ENCODE measurements around the gene TSSK3. TPM values are rescaled to one million over a fixed set of nuclear protein-coding genes. Genes with fewer than 3 reads are reported as not detected.

Gene TSSK3
- total and polyA plus RNA-seq, 2 of the 8 experiments (the other 6 are each of a cell fraction or from before 2014, with no cell fraction given) = 1.2 TPM

DNA sequence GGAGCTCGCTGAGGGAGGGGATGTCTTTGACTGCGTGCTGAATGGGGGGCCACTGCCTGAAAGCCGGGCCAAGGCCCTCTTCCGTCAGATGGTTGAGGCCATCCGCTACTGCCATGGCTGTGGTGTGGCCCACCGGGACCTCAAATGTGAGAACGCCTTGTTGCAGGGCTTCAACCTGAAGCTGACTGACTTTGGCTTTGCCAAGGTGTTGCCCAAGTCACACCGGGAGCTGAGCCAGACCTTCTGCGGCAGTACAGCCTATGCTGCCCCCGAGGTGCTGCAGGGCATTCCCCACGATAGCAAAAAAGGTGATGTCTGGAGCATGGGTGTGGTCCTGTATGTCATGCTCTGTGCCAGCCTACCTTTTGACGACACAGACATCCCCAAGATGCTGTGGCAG, 1.4 kb downstream of the TSSK3 start:
- Histone ChIP-seq H3K23me2 (ENCODE audit: low read depth, low read length) (peaks cover 9% of the 10 kb centered on the region; the same call in 1 of the 2 replicates), H3K36me3 (ENCODE audit: control insufficient read depth in 2 of 4, insufficient read depth in 4 of 4, low read length in 3 of 4) (peaks cover 5 to 40% (median 23%) of the 10 kb centered on the region in 4 experiments; a peak in 7 of 8 replicates), H2BK12ac (ENCODE audit: low read depth, low read length) (no peak overlapping the region), H2BK5ac (ENCODE audit: low read depth, low read length) (no peak overlapping the region), H2AK5ac (ENCODE audit: low read depth, low read length) (no peak overlapping the region), H2BK120ac (replicated peaks; ENCODE audit: low read depth, low read length) (no peak overlapping the region), H4K20me1 (replicated peaks in 1 of 2; ENCODE audit: control insufficient read depth in 1 of 2, insufficient read depth in 2 of 2, low read length in 2 of 2) (peaks cover 2 to 6% of the 10 kb centered on the region in 2 experiments), H4K8ac (ENCODE audit: extremely low read depth, insufficient read depth, low read length) (no peak overlapping the region; the same call in 1 of the 2 replicates), H3K4me1 (replicated peaks in 1 of 4; ENCODE audit: control insufficient read depth in 3 of 4, insufficient read depth in 4 of 4, low read length in 3 of 4) (peaks cover 0 to 3% (median 1%) of the 10 kb centered on the region in 4 experiments; a peak in 4 of 7 replicates), H2BK15ac (ENCODE audit: low read length) (no peak overlapping the region), H3K27me3 (replicated peaks in 1 of 4; ENCODE audit: control insufficient read depth in 3 of 4, extremely low read depth in 1 of 4, insufficient read depth in 3 of 4, low read length in 3 of 4) (peaks cover 3 to 19% (median 14%) of the 10 kb centered on the region in 4 experiments), H3K4me3 (ENCODE audit: extremely low read depth in 1 of 4, insufficient read depth in 2 of 4, low read depth in 3 of 4, low read length in 4 of 4) (no peak overlapping the region), H3K9ac (replicated peaks in 1 of 4; ENCODE audit: extremely low read depth in 1 of 4, low read depth in 3 of 4, low read length in 3 of 4) (no peak overlapping the region), H4K91ac (replicated peaks; ENCODE audit: insufficient read length, low read length) (no peak overlapping the region), H3K56ac (replicated peaks; ENCODE audit: insufficient read length, low read depth, low read length) (no peak overlapping the region), H3K4ac (replicated peaks; ENCODE audit: insufficient read length, low read depth, low read length) (no peak overlapping the region), H3K14ac (ENCODE audit: insufficient read length) (no peak overlapping the region), H3K23ac (ENCODE audit: insufficient read length) (no peak overlapping the region), H3K9me3 (ENCODE audit: insufficient read depth in 2 of 2, low read depth in 1 of 2, low read length in 1 of 2) (no peaks in the 10 kb centered on the region; a peak in 1 of 4 replicates), H4K5ac (ENCODE audit: insufficient read length, low read depth, low read length) (no peak overlapping the region), H3K18ac (ENCODE audit: extremely low read depth, low read length) (no peak overlapping the region), H2AFZ (ENCODE audit: low read length) (no peak overlapping the region), H3K27ac (ENCODE audit: low read depth, low read length) (no peak overlapping the region), H3K4me2 (ENCODE audit: insufficient read depth in 1 of 2, low read depth in 2 of 2, low read length in 2 of 2) (no peak overlapping the region), H3K79me1 (ENCODE audit: low read depth, low read length) (no peaks in the 10 kb centered on the region), H2BK20ac (ENCODE audit: low read length) (no peak overlapping the region), H3K79me2 (ENCODE audit: control insufficient read depth in 1 of 2, insufficient read depth in 2 of 2, low read length in 2 of 2) (no peaks in the 10 kb centered on the region)
- DNase-seq (ENCODE audit: low read depth in 1 of 2, low spot score in 2 of 2) = no peak
- ChIA-PET CTCF (ENCODE audit: partially characterized antibody) (interaction anchor here (1.3 to 1.9 kb wide), 3 partner anchors 8 to 158 kb away, joined by 3 to 6 read pairs (median 4); partner anchors contain the start of gene IQCC), POLR2A (ENCODE audit: partially characterized antibody) (interaction anchor here (1.3 to 6.8 kb wide), 8 partner anchors 8 to 152 kb away, joined by 4 to 68 read pairs (median 11); partner anchors contain the start of genes BSDC1 and MARCKSL1)
- FAIRE-seq = no peak
- 94% methylated on average over 12 of the region's 12 CpGs; no CpG with 5 or more reads in 1 of the 2 experiments for WGBS, 2 experiments (ENCODE audit: extremely low coverage in 1 of 2, insufficient coverage in 1 of 2, insufficient read length in 1 of 2, insufficient replicate concordance in 2 of 2, low coverage in 1 of 2, low lambda C conversion rate in 2 of 2, missing lambda C conversion rate in 1 of 2)
- TF ChIP-seq KDM5A (IDR thresholded peaks at IDR 0.05; ENCODE audit: low read length) (no peak), SAP30 (IDR thresholded peaks at IDR 0.05; ENCODE audit: insufficient read depth, insufficient replicate concordance, low read length) (no peak)

Data from H1 (cell line).